GM23338 (cell line): Measurements from ENCODE around the gene PLPP4. TPM values are rescaled to one million over a fixed set of nuclear protein-coding genes. Genes with fewer than 3 reads are reported as not detected.

Source experiments
- ATAC-seq: fragments of 200-7000 bp; cut with Tn5 transposase; 3 replicates; pipeline ENCODE4 v1.9.1; 2020
- DNase-seq: peaks from one replicate; pipeline ENCODE4 v3.0.0-alpha.2; 2015; ENCODE audit warnings: low spot score
- H2AFZ ChIP-seq: fragments of 200-600 bp; sonication (generic); 2 replicates; pipeline ENCODE4 v1.8.0; 2016; ENCODE audit warnings: antibody characterized with exemption, mild to moderate bottlenecking, moderate library complexity
- H3F3A ChIP-seq: fragments of 200-600 bp; sonication (generic); replicated peaks from 2 replicates; pipeline ENCODE4 v1.8.0; 2017; ENCODE audit warnings: antibody characterized with exemption, mixed run types, low read depth
- H3K27ac ChIP-seq: fragments of 200-600 bp; sonication (generic); 2 replicates; pipeline ENCODE4 v1.6.1; 2016; ENCODE audit warnings: low read depth
- H3K27me3 ChIP-seq: fragments of 200-600 bp; sonication (generic); 2 replicates; pipeline ENCODE4 v1.8.0; 2016; ENCODE audit warnings: mild to moderate bottlenecking, mixed run types, moderate library complexity; ENCODE audit not compliant: insufficient read depth
- H3K36me3 ChIP-seq: fragments of 200-600 bp; sonication (generic); 2 replicates; pipeline ENCODE4 v1.8.0; 2016; ENCODE audit warnings: mild to moderate bottlenecking; ENCODE audit not compliant: insufficient read depth
- H3K4me1 ChIP-seq: fragments of 200-600 bp; sonication (generic); 2 replicates; pipeline ENCODE4 v1.8.0; 2016; ENCODE audit warnings: mild to moderate bottlenecking, moderate library complexity; ENCODE audit not compliant: insufficient read depth
- H3K4me2 ChIP-seq: fragments of 200-600 bp; sonication (generic); 2 replicates; pipeline ENCODE4 v1.7.1; 2017; ENCODE audit warnings: mixed run types
- H3K4me3 ChIP-seq: fragments of 200-600 bp; sonication (generic); 2 replicates; pipeline ENCODE4 v1.6.1; 2016; ENCODE audit warnings: mixed run types
- H3K79me2 ChIP-seq: fragments of 200-600 bp; sonication (generic); replicated peaks from 2 replicates; pipeline ENCODE4 v1.8.0; 2017; ENCODE audit warnings: mild to moderate bottlenecking; ENCODE audit not compliant: insufficient read depth
- H3K9me2 ChIP-seq: fragments of 200-600 bp; sonication (generic); 2 replicates; pipeline ENCODE4 v1.8.0; 2017; ENCODE audit not compliant: insufficient read depth
- H4K20me1 ChIP-seq: fragments of 200-600 bp; sonication (generic); replicated peaks from 2 replicates; pipeline ENCODE4 v1.8.0; 2017; ENCODE audit warnings: mild to moderate bottlenecking; ENCODE audit not compliant: insufficient read depth
- H3K27ac Mint-ChIP-seq: 2 replicates; pipeline ENCODE4 v1.8.0; 2020; ENCODE audit warnings: inconsistent platforms, mild to moderate bottlenecking, moderate library complexity, mixed read lengths
- H3K27me3 Mint-ChIP-seq: 3 replicates; pipeline ENCODE4 v1.8.0; 2022; ENCODE audit warnings: low read depth, mild to moderate bottlenecking, moderate library complexity, mixed read lengths, inconsistent platforms; ENCODE audit not compliant: insufficient read depth, poor library complexity
- H3K36me3 Mint-ChIP-seq: 3 replicates; pipeline ENCODE4 v1.8.0; 2021; ENCODE audit warnings: low read depth, mild to moderate bottlenecking, inconsistent platforms, moderate library complexity, mixed read lengths
- H3K4me1 Mint-ChIP-seq: 3 replicates; pipeline ENCODE4 v1.8.0; 2020; ENCODE audit warnings: mild to moderate bottlenecking, inconsistent platforms, mixed read lengths
- H3K4me3 Mint-ChIP-seq: 3 replicates; pipeline ENCODE4 v1.8.0; 2021; ENCODE audit warnings: moderate library complexity, mild to moderate bottlenecking, inconsistent platforms, mixed read lengths
- H3K9me3 Mint-ChIP-seq: 3 replicates; pipeline ENCODE4 v1.8.0; 2020; ENCODE audit warnings: moderate library complexity, mild to moderate bottlenecking, inconsistent platforms, mixed read lengths
- CTCF ChIP-seq, 2 experiments: fragments of 200-600 bp in 1 of 2; sonication (generic) in 1 of 2; conservative IDR thresholded peaks; 2 replicates each; pipeline versions ENCODE4 v1.5.1 to v1.6.1; 2016 to 2017; ENCODE audit warnings: antibody characterized with exemption in 2 of 2, low read depth in 2 of 2, mild to moderate bottlenecking in 2 of 2, moderate library complexity in 1 of 2
- ETS1 ChIP-seq: IDR thresholded peaks from 2 replicates; pipeline ENCODE4 v1.6.1; 2016; ENCODE audit warnings: antibody characterized with exemption
- EZH2phosphoT487 ChIP-seq: fragments of 200-600 bp; sonication (generic); IDR thresholded peaks from one replicate; pipeline ENCODE4 v1.8.1; 2018; ENCODE audit warnings: antibody characterized with exemption; ENCODE audit not compliant: unreplicated experiment
- JUNB ChIP-seq: IDR thresholded peaks from one replicate; pipeline ENCODE4 v1.6.1; 2016; ENCODE audit warnings: antibody characterized with exemption; ENCODE audit not compliant: unreplicated experiment
- POLR2AphosphoS5 ChIP-seq: IDR thresholded peaks from 2 replicates; pipeline ENCODE4 v1.6.1; 2016; ENCODE audit warnings: antibody characterized with exemption, low read depth
- REST ChIP-seq: IDR thresholded peaks from one replicate; pipeline ENCODE4 v1.6.1; 2018; ENCODE audit warnings: antibody characterized with exemption; ENCODE audit not compliant: unreplicated experiment
- STAT1 ChIP-seq: IDR thresholded peaks from one replicate; pipeline ENCODE4 v1.6.1; 2016; ENCODE audit warnings: antibody characterized with exemption; ENCODE audit not compliant: unreplicated experiment
- ZNF114 ChIP-seq: fragments of 250-450 bp; sonication (Bioruptor Pico); IDR thresholded peaks from 2 replicates; pipeline ENCODE4 v1.5.0; 2020; ENCODE audit warnings: mild to moderate bottlenecking, moderate library complexity
- ZNF331 ChIP-seq: fragments of 250-450 bp; sonication (Bioruptor Pico); IDR thresholded peaks from 2 replicates; pipeline ENCODE4 v1.5.0; 2020; ENCODE audit warnings: low read depth, mild to moderate bottlenecking, moderate library complexity
- ZNF462 ChIP-seq: fragments of 250-450 bp; sonication (Bioruptor Pico); IDR thresholded peaks from 2 replicates; pipeline ENCODE4 v1.5.0; 2020; ENCODE audit warnings: mild to moderate bottlenecking, moderate library complexity
- polyA plus RNA-seq: library from polyadenylated mRNA; unstranded; fragments of >200 nt; fragmentation: Nextera tagmentation; extraction: Ambion mirVana; gene quantifications from 2 replicates; pipeline ENCODE4 v1.2.1, GENCODE V29; 2016
- total RNA-seq: library from RNA; depleted of rRNA; stranded (reverse); fragments of >200 nt; shearing (Covaris generic); gene quantifications from 2 replicates; pipeline ENCODE4 v1.2.3, GENCODE V29; 2014

PLPP4 gene
- total and polyA plus RNA-seq, 2 experiments from 2014 or later = 0.24 to 0.31 TPM

- Histone ChIP-seq H2AFZ (no peak overlapping the region), H3K4me1 (no peaks in the 10 kb centered on the region), H3F3A (no peaks in the 10 kb centered on the region), H3K27me3 (no peaks in the 10 kb centered on the region), H3K36me3 (no peaks in the 10 kb centered on the region), H3K4me2 (no peak overlapping the region), H3K4me3 (no peak overlapping the region), H3K27ac (no peak overlapping the region), H3K79me2 (no peaks in the 10 kb centered on the region), H3K9me2 (0 out of 2 replicates have a peak, but pooled peaks cover 7% of the 10 kb centered on the region), H4K20me1 (no peaks in the 10 kb centered on the region)
- no peak for DNase-seq
- Mint-ChIP-seq H3K36me3 (no peaks in the 10 kb centered on the region), H3K27ac (no peak overlapping the region), H3K9me3 (no peaks in the 10 kb centered on the region), H3K27me3 (peaks cover 7% of the 10 kb centered on the region), H3K4me1 (peaks cover 5% of the 10 kb centered on the region; the same call in 2 of the 3 replicates), H3K4me3 (no peak overlapping the region)
- no peak for ATAC-seq
- TF ChIP-seq ZNF462 (CRISPR knock-in tag) = no peak
- TF ChIP-seq ETS1 = no peak
- no peak for TF ChIP-seq POLR2AphosphoS5
- no peak for TF ChIP-seq JUNB
- no peak for TF ChIP-seq ZNF114 (CRISPR knock-in tag)
- TF ChIP-seq CTCF (conservative IDR thresholded peaks at IDR 0.05; ENCODE audit: low read depth in 2 of 2) = no peak
- no peak for TF ChIP-seq REST
- TF ChIP-seq STAT1 = no peak
- no peak for TF ChIP-seq ZNF331 (CRISPR knock-in tag)
- TF ChIP-seq EZH2phosphoT487 = no peak
Measured at GRCh38 chr10:120541984-120542383, 85.0 kb downstream of the PLPP4 start.
